Thyroid gland (tissue), 4 donors: ENCODE results near the gene LDB2.

Experiments used
- CTCF ChIP-seq, 6 experiments: fragments of 200-600 bp in 3 of 6; fragments of 450-650 bp in 3 of 6; sonication (generic) in 3 of 6; IDR thresholded peaks; one replicate each; pipeline ENCODE4 v1.5.1; 2016 to 2019; ENCODE audit warnings: antibody characterized with exemption in 6 of 6, mild to moderate bottlenecking in 2 of 6, inconsistent platforms in 1 of 6, moderate library complexity in 1 of 6
- POLR2A ChIP-seq, 2 donors: fragments of 450-650 bp; IDR thresholded peaks; one replicate each; pipeline ENCODE4 v1.6.1; 2017; ENCODE audit warnings: antibody characterized with exemption in 2 of 2, mild to moderate bottlenecking in 2 of 2, moderate library complexity in 1 of 2

- no peak for TF ChIP-seq CTCF (IDR thresholded peaks at IDR 0.05)
- no peak for TF ChIP-seq POLR2A (IDR thresholded peaks at IDR 0.05)
Measured at GRCh38 chr4:16667464-16667863, 231.0 kb downstream of the LDB2 start.
